HFFc6 (cell line): ENCODE measurements around the gene FARS2. TPM values are rescaled to one million over a fixed set of nuclear protein-coding genes. Genes with fewer than 3 reads are reported as not detected.

ENCODE experiments used
- DNase-seq: peaks from one replicate; pipeline ENCODE4 v3.0.0-alpha.2; 2018
- H3K27ac Mint-ChIP-seq: 2 replicates; pipeline ENCODE4 v1.8.0; 2020; ENCODE audit warnings: mild to moderate bottlenecking, mixed read lengths
- H3K27me3 Mint-ChIP-seq: 2 replicates; pipeline ENCODE4 v1.8.0; 2021; ENCODE audit warnings: mild to moderate bottlenecking, moderate library complexity, mixed read lengths; ENCODE audit not compliant: insufficient read depth
- H3K36me3 Mint-ChIP-seq: 2 replicates; pipeline ENCODE4 v1.8.0; 2021; ENCODE audit warnings: low read depth, mixed read lengths
- H3K4me1 Mint-ChIP-seq: 2 replicates; pipeline ENCODE4 v1.8.0; 2020; ENCODE audit warnings: low read depth, mixed read lengths
- H3K4me3 Mint-ChIP-seq: 2 replicates; pipeline ENCODE4 v1.8.0; 2020; ENCODE audit warnings: mild to moderate bottlenecking, moderate library complexity, mixed read lengths
- H3K9me3 Mint-ChIP-seq: 2 replicates; pipeline ENCODE4 v1.8.0; 2020; ENCODE audit warnings: mild to moderate bottlenecking, mixed read lengths
- total RNA-seq, 6 experiments: library from RNA; stranded (reverse); fragmentation: NEBNext Ultra II Directional; extraction: Animal tissue kit (Norgen Biotek cat#: 25700); gene quantifications; 2 replicates in 1 of 6; 3 replicates in 5 of 6; pipeline ENCODE4 v1.2.3, GENCODE V29; 2021
- TF ChIP-seq, protein P1 (sequence below): fragments of 200-600 bp; sonication (generic); IDR thresholded peaks from 2 replicates; pipeline ENCODE4 v1.5.0; 2021; ENCODE audit warnings: antibody characterized with exemption, mild to moderate bottlenecking

The FARS2 gene
- total RNA-seq, 6 experiments from 2014 or later, result 11.5 to 16.4 (median 13.1) TPM

DNA sequence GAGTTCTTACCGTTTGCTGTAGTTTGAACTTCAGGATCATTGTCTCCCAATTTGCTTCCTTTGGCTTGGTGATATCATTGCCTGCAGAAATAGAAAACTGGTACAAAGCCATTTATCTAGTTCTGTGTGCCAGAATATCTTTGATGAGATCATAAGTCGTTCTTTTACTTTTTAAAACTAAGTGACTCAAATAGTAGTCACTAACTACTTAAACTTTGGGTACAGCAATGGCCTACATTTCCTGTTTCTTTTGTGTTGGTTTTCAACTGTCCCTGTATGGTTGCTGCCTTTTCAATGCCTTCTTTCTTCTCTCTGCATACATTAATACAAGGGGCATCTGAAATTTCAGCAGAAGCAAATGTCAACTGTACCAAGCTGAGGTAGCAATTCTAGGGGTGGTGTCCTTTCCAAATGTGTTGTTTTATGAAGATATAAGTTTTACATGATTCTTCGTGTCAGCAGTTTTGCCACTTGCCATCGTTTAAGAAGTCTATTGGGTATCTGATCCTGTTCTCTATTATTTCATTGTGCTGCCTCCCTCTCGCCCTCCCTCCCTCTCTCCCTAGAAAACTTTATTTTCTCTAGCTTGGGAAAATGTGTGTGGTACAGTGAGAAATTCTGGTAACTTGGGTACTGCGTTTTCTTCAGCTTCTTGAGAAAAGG, 238.5 kb downstream of the FARS2 start:
- TF ChIP-seq, protein P1, sequence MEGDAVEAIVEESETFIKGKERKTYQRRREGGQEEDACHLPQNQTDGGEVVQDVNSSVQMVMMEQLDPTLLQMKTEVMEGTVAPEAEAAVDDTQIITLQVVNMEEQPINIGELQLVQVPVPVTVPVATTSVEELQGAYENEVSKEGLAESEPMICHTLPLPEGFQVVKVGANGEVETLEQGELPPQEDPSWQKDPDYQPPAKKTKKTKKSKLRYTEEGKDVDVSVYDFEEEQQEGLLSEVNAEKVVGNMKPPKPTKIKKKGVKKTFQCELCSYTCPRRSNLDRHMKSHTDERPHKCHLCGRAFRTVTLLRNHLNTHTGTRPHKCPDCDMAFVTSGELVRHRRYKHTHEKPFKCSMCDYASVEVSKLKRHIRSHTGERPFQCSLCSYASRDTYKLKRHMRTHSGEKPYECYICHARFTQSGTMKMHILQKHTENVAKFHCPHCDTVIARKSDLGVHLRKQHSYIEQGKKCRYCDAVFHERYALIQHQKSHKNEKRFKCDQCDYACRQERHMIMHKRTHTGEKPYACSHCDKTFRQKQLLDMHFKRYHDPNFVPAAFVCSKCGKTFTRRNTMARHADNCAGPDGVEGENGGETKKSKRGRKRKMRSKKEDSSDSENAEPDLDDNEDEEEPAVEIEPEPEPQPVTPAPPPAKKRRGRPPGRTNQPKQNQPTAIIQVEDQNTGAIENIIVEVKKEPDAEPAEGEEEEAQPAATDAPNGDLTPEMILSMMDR, result no peak
- Mint-ChIP-seq H3K27ac (peak overlapping the region; percentile 92), H3K27me3 (peaks cover 2% of the 10 kb centered on the region; the same call in 1 of the 2 replicates), H3K4me3 (peak overlapping the region; percentile 84), H3K4me1 (peaks cover 69% of the 10 kb centered on the region), H3K9me3 (no peaks in the 10 kb centered on the region), H3K36me3 (peaks cover 11% of the 10 kb centered on the region)
- DNase-seq, result peak; percentile 79

DNA sequence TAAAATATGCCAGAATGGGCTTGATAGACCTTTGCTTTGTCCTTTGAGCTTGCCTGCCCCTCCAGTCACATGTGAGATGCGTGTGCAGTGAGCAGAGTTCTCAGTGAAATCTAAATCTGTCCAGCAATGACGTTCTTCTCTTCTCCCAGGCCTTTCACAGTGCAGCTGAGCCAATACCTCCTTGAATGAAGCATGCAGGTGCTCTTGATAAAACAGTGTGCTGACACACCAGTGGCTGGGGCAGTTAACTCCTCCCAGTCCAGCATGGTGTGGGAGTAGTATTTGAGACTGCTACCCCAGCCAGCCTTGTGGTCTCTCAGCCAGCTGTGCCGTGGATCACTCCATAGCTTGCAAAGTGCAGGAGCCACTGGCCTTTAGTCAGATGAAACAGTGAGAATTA, 240.5 kb downstream of the FARS2 start:
- Mint-ChIP-seq H3K27ac (peak overlapping the region; percentile 39; the same call in 1 of the 2 replicates), H3K36me3 (peaks cover 10% of the 10 kb centered on the region; the same call in 1 of the 2 replicates), H3K27me3 (peaks cover 2% of the 10 kb centered on the region; the same call in 1 of the 2 replicates), H3K4me3 (no peak overlapping the region), H3K9me3 (no peaks in the 10 kb centered on the region), H3K4me1 (peaks cover 48% of the 10 kb centered on the region)
- TF ChIP-seq, protein P1, result no peak
- no peak for DNase-seq

DNA sequence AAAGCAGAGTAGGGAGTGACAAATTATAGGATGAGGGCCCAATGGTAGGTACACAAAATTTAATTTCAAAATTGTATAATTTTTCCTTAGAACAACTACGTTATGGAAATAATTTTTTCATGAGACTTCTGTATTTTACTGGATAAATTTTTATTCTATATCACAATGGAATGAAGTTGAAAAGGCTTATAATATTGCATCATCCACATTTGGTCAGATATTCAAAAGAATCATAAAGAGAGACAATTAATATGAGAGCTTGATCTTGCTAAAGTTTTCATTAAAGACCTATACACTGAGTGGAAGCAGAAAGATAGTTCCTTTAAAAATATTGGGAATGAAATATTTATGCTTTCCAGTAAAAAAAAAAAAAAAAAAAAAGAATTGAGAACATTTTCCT, 242.8 kb downstream of the FARS2 start:
- H3K4me1 Mint-ChIP-seq, result peaks cover 26% of the 10 kb centered on the region
- H3K36me3 Mint-ChIP-seq, result peaks cover 11% of the 10 kb centered on the region; the same call in 1 of the 2 replicates
- H3K4me3 Mint-ChIP-seq, result no peak overlapping the region
- DNase-seq, result no peak
- H3K9me3 Mint-ChIP-seq, result no peaks in the 10 kb centered on the region
- H3K27me3 Mint-ChIP-seq, result peaks cover 2% of the 10 kb centered on the region; the same call in 1 of the 2 replicates
- TF ChIP-seq, protein P1, result no peak
- H3K27ac Mint-ChIP-seq, result no peak overlapping the region

DNA sequence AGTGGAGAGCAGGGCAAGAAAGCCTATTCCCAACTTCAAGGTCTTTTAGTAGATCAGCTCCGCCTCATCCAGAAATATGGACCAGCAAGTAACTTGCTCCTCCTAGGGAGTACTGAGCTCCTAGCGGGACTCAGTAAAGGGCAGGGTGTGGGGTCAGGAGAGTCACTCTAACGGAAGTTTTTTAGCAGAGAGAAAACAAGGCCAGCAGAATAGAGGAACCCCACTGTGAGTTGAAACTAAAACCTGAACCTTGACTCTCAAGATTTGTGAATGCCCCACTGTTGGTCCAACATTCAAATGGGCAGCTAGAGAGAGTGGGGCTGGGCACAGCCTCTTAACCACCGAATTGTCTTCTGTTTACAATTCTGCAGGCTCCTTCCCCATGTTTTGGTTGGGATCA, 244.8 kb downstream of the FARS2 start:
- Mint-ChIP-seq H3K36me3 (peaks cover 13% of the 10 kb centered on the region; the same call in 1 of the 2 replicates), H3K4me1 (peaks cover 12% of the 10 kb centered on the region), H3K27me3 (peaks cover 2% of the 10 kb centered on the region; the same call in 1 of the 2 replicates), H3K27ac (no peak overlapping the region), H3K4me3 (no peak overlapping the region), H3K9me3 (no peaks in the 10 kb centered on the region)
- DNase-seq, result no peak
- TF ChIP-seq, protein P1, result no peak

DNA sequence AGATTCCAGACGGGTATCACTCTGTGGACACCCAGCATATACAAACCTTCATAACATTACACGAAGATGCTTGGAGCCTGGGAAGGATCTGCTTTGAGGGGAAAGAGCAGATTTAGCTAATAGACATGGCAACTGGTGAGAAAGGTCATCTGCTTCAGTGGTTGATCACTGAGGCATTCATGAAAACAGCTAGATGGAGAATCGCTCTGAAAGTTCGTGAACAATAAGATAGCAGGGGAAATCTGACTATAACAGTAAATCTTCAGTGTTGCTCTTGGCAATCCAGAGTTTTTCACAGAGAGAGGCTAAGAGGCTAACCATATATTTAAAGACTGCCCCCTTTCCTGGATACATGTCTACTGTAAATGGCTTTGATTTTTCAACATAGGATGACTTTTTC, 245.3 kb downstream of the FARS2 start:
- Mint-ChIP-seq H3K27me3 (peaks cover 2% of the 10 kb centered on the region; the same call in 1 of the 2 replicates), H3K4me1 (peaks cover 16% of the 10 kb centered on the region)
- TF ChIP-seq, protein P1, result no peak

More for the DNA sequence above, 245.3 kb downstream of the FARS2 start:
- Mint-ChIP-seq H3K36me3 (peaks cover 13% of the 10 kb centered on the region; the same call in 1 of the 2 replicates), H3K9me3 (no peaks in the 10 kb centered on the region), H3K4me3 (no peak overlapping the region), H3K27ac (no peak overlapping the region)
- DNase-seq, result no peak
